ENCODE measurements around the gene MAB21L4.

GRCh38 chr2:240872317-240873097, 23.4 kb downstream of the MAB21L4 start:
- no peak for TF ChIP-seq POLR2A (IDR thresholded peaks at IDR 0.05; ENCODE audit: low read depth, low read length)
- no peak for TF ChIP-seq POLR2AphosphoS5 (IDR thresholded peaks at IDR 0.05; ENCODE audit: low read depth, low read length)
- TF ChIP-seq TAF1 (IDR thresholded peaks at IDR 0.05; ENCODE audit: borderline replicate concordance, low read depth, low read length) = no peak
